ENCODE results near the gene SPRYD4.
A peak's percentile ranks its signal among the peaks of the same experiment; 100 is the strongest.

SPRYD4 gene

DNA sequence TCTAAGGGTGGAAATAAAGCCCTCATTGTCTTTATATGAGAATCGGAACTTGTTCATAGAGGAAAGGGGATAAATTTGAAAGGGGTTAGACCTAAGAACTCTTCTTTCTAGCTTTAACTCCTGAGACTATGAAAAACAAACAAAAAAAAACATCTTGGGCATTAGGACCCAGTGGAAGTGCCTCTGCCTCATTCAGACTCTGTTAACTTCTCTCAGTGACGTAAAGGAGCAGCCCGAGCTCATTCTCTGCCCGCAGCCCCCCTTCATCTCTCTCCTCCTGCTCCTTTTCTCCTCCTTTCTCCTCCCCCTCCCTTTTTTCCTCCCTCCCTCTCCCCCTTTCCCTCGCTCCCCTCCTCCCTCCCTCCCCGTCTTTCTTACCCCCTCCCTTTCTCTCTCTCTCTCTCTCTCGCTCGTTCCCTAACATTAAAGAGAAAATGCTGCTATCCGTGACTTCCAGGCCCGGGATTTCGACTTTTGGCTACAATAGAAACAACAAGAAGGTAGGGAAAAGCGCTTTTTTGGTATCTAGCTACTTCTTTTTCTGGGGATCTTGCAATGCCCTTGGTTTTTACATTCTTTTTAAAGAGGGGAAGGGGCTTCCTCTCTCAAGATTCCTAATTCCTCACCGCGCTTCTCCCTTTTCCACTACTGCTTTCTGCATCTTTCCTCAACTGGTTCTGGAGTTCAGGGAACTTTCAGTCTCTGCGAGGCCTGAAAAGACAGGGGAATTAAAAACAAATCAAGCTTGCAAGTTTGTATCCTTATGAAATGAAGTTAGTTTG is 53.4 kb downstream of the SPRYD4 start, which contains the start of gene RBMS2:
TSS of gene RBMS2 (plus strand) at position 231 of the 782 bp plus-strand sequence. CDS start at position 435, 204 bp downstream.
- DNase-seq = peak; percentile 93

- DNase-seq = peak; percentile 46
Observed at GRCh38 chr12:56522411-56523193, 54.2 kb downstream of the SPRYD4 start.

GRCh38 chr12:56528846-56529245 is 60.5 kb downstream of the SPRYD4 start:
- peak; percentile 45 for DNase-seq
